IPS-15b (cell line): ENCODE measurements around the gene CARNS1.

ENCODE experiments used
- H3K27me3 ChIP-seq: one replicate; pipeline ENCODE4 v1.6.1; 2013; ENCODE audit warnings: low read length; ENCODE audit not compliant: control insufficient read depth, insufficient read depth
- H3K36me3 ChIP-seq: one replicate; pipeline ENCODE4 v1.6.1; 2013; ENCODE audit warnings: low read length; ENCODE audit not compliant: control insufficient read depth, insufficient read depth
- H3K4me1 ChIP-seq: one replicate; pipeline ENCODE4 v1.6.1; 2013; ENCODE audit warnings: mild to moderate bottlenecking, low read length; ENCODE audit not compliant: control insufficient read depth, insufficient read depth
- H3K4me3 ChIP-seq: one replicate; pipeline ENCODE4 v1.5.1; 2013; ENCODE audit warnings: low read depth, low read length
- H3K9ac ChIP-seq: one replicate; pipeline ENCODE4 v1.6.1; 2013; ENCODE audit warnings: low read depth, mild to moderate bottlenecking, low read length
- H3K9me3 ChIP-seq: one replicate; pipeline ENCODE4 v1.6.1; 2013; ENCODE audit warnings: mild to moderate bottlenecking, low read length; ENCODE audit not compliant: control insufficient read depth, insufficient read depth

CARNS1 gene

GRCh38 chr11:67392183-67392715 is 23.2 kb upstream of the CARNS1 start:
- Histone ChIP-seq H3K27me3 (no peaks in the 10 kb centered on the region), H3K9me3 (no peaks in the 10 kb centered on the region), H3K9ac (peak overlapping the region; percentile 60)

GRCh38 chr11:67393437-67393836 is 22.0 kb upstream of the CARNS1 start:
- no peaks in the 10 kb centered on the region for H3K9me3 ChIP-seq
- no peak overlapping the region for H3K9ac ChIP-seq
- no peaks in the 10 kb centered on the region for H3K27me3 ChIP-seq
- peaks cover 22% of the 10 kb centered on the region for H3K36me3 ChIP-seq
- H3K4me1 ChIP-seq, result peaks cover 2% of the 10 kb centered on the region
- H3K4me3 ChIP-seq, result no peak overlapping the region

More at GRCh38 chr11:67392183-67392715, 23.2 kb upstream of the CARNS1 start:
- H3K36me3 ChIP-seq, result peaks cover 11% of the 10 kb centered on the region
- peak overlapping the region; percentile 95 for H3K4me3 ChIP-seq
- H3K4me1 ChIP-seq, result peaks cover 2% of the 10 kb centered on the region

DNA sequence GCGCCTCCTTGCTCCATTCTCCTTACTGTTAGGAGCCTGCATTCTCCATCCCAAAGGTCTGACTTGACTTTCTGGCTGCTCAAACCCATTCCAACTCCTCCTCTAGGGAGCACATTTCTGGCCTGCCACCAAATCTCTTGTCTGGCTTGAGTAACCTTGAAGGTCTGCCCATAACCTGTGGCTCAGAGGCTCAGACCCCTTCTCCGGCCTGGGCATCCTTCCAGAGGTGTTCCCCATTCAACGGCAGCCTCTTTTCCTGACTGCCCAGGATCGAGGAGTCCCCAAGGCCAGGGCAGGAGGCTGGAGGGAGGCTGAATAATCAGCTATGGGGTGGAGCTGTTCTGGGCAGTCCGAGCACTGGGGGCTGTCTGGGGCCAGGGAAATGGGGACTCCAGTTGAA is 21.5 kb upstream of the CARNS1 start:
- H3K4me3 ChIP-seq, result no peak overlapping the region
- H3K36me3 ChIP-seq, result peaks cover 26% of the 10 kb centered on the region
- no peaks in the 10 kb centered on the region for H3K27me3 ChIP-seq
- peaks cover 2% of the 10 kb centered on the region for H3K4me1 ChIP-seq
- H3K9me3 ChIP-seq, result no peaks in the 10 kb centered on the region
- no peak overlapping the region for H3K9ac ChIP-seq

- Histone ChIP-seq H3K9me3 (no peaks in the 10 kb centered on the region), H3K27me3 (no peaks in the 10 kb centered on the region), H3K4me3 (no peak overlapping the region), H3K9ac (no peak overlapping the region), H3K4me1 (peaks cover 2% of the 10 kb centered on the region), H3K36me3 (peaks cover 36% of the 10 kb centered on the region)
Measured at GRCh38 chr11:67395555-67396258, 19.8 kb upstream of the CARNS1 start.

GRCh38 chr11:67396259-67396581 is 19.3 kb upstream of the CARNS1 start:
- Histone ChIP-seq H3K9me3 (no peaks in the 10 kb centered on the region), H3K27me3 (no peaks in the 10 kb centered on the region), H3K4me1 (peaks cover 2% of the 10 kb centered on the region), H3K36me3 (peaks cover 36% of the 10 kb centered on the region), H3K4me3 (no peak overlapping the region), H3K9ac (no peak overlapping the region)

GRCh38 chr11:67396587-67397389 is 18.7 kb upstream of the CARNS1 start:
- Histone ChIP-seq H3K9me3 (no peaks in the 10 kb centered on the region), H3K27me3 (no peaks in the 10 kb centered on the region), H3K4me3 (no peak overlapping the region), H3K4me1 (peaks cover 2% of the 10 kb centered on the region), H3K36me3 (peaks cover 36% of the 10 kb centered on the region), H3K9ac (no peak overlapping the region)

- peaks cover 3% of the 10 kb centered on the region for H3K4me1 ChIP-seq
- peaks cover 36% of the 10 kb centered on the region for H3K36me3 ChIP-seq
- H3K4me3 ChIP-seq, result no peak overlapping the region
- H3K27me3 ChIP-seq, result no peaks in the 10 kb centered on the region
- H3K9ac ChIP-seq, result no peak overlapping the region
- H3K9me3 ChIP-seq, result no peaks in the 10 kb centered on the region
Measured at GRCh38 chr11:67397536-67397935, 17.9 kb upstream of the CARNS1 start.

GRCh38 chr11:67397986-67398660 is 17.4 kb upstream of the CARNS1 start:
- no peak overlapping the region for H3K9ac ChIP-seq

DNA sequence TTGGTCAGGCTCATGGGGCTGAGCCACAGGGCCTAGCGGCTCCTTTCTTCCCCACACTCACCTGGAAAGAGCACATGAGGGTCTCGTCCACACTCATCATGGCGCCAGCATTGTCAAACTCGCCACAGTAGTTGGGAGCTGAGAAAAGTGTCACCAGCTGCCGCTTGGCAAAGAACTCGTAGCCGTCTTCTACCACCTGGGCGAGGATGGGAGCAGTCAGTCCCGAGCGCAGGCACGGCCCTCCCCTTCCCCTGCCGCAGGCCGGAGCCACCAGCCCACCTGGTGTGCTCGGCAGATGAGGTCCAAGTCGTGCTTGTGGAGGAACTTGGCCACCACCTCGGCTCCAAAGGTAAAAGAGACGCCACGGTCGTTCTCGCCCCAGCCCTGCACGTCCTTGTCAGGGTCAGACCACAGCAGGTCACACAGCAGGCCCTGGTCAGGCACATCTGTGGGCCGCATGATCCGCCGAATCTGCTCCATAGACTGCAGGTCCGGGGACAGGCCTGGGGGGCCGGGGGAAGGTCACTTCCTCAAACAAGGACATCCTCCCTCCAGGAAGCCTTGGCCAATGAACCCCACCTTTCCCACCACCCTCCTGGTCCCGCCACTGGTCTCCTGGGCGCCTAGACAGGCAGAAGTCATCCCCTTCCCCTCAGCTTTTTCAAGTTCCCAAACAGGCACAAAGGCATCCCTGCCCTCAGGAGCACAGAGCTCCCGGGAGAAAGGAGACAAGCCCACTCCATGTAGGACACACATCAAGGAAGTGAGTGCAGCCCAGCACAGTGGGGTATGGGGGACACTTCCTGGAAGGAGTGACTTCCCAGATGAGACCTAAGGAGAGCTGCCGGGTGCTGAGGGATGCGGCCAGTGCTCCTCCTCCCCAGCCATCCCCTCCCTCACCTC is 16.6 kb upstream of the CARNS1 start:
- peaks cover 36% of the 10 kb centered on the region for H3K36me3 ChIP-seq
- H3K27me3 ChIP-seq, result no peaks in the 10 kb centered on the region
- H3K9ac ChIP-seq, result no peak overlapping the region
- no peaks in the 10 kb centered on the region for H3K9me3 ChIP-seq
- peaks cover 3% of the 10 kb centered on the region for H3K4me1 ChIP-seq
- no peak overlapping the region for H3K4me3 ChIP-seq

More at GRCh38 chr11:67397986-67398660, 17.4 kb upstream of the CARNS1 start:
- peaks cover 36% of the 10 kb centered on the region for H3K36me3 ChIP-seq
- H3K9me3 ChIP-seq, result no peaks in the 10 kb centered on the region
- H3K4me3 ChIP-seq, result no peak overlapping the region
- no peaks in the 10 kb centered on the region for H3K27me3 ChIP-seq
- peaks cover 3% of the 10 kb centered on the region for H3K4me1 ChIP-seq

GRCh38 chr11:67400251-67400941 is 15.1 kb upstream of the CARNS1 start:
- peaks cover 3% of the 10 kb centered on the region for H3K4me1 ChIP-seq
- H3K9me3 ChIP-seq, result no peaks in the 10 kb centered on the region
- H3K4me3 ChIP-seq, result peak overlapping the region; percentile 82
- peak overlapping the region; percentile 70 for H3K9ac ChIP-seq
- no peaks in the 10 kb centered on the region for H3K27me3 ChIP-seq
- peaks cover 32% of the 10 kb centered on the region for H3K36me3 ChIP-seq
